Measurements from ENCODE around the gene PSEN2. TPM values are rescaled to one million over a fixed set of nuclear protein-coding genes. Genes with fewer than 3 reads are reported as not detected.
A peak's percentile ranks its signal among the peaks of the same experiment; 100 is the strongest.

Gene PSEN2
- total and polyA plus RNA-seq, 10 donors, result 6.3 to 57.0 (median 29.3) TPM

DNA sequence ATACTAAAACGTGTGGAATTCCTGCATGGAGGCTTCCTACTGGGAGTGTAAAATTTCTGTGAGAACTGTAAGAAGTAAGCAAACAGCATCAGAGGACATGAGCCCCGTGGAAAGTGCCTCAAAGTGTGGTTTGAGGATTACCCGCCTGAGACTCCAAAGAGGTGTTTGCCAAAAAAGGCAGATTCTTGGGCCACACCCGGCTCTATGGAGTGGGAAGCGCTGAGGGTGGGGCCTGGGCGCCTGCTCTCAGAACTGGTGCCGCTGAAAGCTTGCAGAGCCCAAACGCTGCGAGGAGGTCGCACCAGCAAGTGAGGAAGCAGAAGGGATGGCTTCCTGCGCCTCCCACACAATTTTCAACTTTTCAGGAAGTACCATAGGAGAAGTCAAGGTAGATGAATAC, 43.0 kb upstream of the PSEN2 start:
- peaks cover 5 to 22% (median 17%) of the 10 kb centered on the region in 6 donors for H3K4me1 ChIP-seq
- H3K4me3 ChIP-seq, result no peak overlapping the region
- DNase-seq, result no peak
- intact Hi-C loops (cut with DNase I; ENCODE audit: low total_unique reads), result loop anchor here (5.0 kb wide), 2 partner anchors 95 to 195 kb away; no protein-coding TSS in a partner anchor
- 38 to 55% (median 45%) methylated on average over 11 of the region's 11 CpGs for WGBS, 5 donors
- H3K9me3 ChIP-seq, result no peaks in the 10 kb centered on the region
- no peaks in the 10 kb centered on the region for H3K27me3 ChIP-seq (replicated peaks in 1 of 7)
- no peaks in the 10 kb centered on the region for H3K36me3 ChIP-seq
- TF ChIP-seq, protein P1, sequence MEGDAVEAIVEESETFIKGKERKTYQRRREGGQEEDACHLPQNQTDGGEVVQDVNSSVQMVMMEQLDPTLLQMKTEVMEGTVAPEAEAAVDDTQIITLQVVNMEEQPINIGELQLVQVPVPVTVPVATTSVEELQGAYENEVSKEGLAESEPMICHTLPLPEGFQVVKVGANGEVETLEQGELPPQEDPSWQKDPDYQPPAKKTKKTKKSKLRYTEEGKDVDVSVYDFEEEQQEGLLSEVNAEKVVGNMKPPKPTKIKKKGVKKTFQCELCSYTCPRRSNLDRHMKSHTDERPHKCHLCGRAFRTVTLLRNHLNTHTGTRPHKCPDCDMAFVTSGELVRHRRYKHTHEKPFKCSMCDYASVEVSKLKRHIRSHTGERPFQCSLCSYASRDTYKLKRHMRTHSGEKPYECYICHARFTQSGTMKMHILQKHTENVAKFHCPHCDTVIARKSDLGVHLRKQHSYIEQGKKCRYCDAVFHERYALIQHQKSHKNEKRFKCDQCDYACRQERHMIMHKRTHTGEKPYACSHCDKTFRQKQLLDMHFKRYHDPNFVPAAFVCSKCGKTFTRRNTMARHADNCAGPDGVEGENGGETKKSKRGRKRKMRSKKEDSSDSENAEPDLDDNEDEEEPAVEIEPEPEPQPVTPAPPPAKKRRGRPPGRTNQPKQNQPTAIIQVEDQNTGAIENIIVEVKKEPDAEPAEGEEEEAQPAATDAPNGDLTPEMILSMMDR (IDR thresholded peaks at IDR 0.05 in 8 of 11, conservative IDR thresholded peaks at IDR 0.05 in 3 of 11), result no peak
- TF ChIP-seq POLR2A (IDR thresholded peaks at IDR 0.05) (no peak), POLR2AphosphoS5 (IDR thresholded peaks at IDR 0.05) (no peak)
- peak overlapping the region; percentile 57 to 83 (median 78) for H3K27ac ChIP-seq

DNA sequence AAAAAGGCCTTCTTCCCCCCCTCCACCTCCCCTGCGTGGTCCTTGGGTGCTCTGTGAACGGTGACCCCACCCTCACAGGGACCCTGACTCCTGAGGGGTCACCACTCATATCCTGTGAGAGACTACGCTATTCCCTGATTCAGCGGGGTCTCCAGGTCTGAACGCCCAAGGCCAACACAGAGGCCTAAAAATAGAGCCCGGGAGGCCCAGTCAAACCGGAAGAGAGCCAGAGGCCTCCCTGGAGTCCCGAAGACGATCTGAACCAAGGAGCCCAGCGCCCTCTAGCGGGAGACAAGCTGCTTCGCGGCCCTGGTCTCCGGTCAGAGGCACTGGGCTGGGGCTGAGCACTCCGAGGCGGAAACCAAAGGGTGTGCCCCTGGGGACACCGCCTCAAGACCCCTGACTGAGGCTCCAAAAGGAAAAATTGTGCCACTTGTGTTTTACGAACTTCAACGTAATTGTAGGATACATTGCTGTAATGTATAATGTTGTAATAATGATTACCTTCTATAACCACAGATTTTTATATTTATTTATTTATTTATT, 42.4 kb upstream of the PSEN2 start:
- TF ChIP-seq, protein P1 (IDR thresholded peaks at IDR 0.05 in 8 of 11, conservative IDR thresholded peaks at IDR 0.05 in 3 of 11), result peak; percentile 91 to 98 (median 96)
- TF ChIP-seq POLR2AphosphoS5 (IDR thresholded peaks at IDR 0.05), result peak; percentile 72 to 79 (median 77)
- TF ChIP-seq POLR2A (IDR thresholded peaks at IDR 0.05), result no peak

DNA sequence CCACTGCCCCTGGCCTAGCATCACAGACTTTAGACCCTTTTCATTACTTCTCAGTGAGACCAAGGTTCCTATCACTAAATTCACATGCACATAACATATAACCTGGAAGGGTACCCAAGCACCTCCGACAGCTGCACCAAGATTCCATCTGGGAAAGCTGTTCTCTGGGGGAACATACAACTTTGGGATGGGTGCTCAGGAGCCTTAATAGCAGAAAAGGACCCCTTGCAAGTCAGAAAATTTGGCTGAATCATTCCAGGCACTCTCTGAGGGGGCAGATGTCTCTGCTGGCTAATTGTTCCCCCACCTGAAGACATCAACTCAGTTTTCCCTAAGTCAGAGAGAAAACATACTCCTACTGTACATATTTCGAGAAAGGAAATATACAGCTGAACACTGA, 41.3 kb upstream of the PSEN2 start:
- H3K27me3 ChIP-seq (replicated peaks in 1 of 7), result no peaks in the 10 kb centered on the region
- peak overlapping the region in 2 of 8 donors; percentile 77 to 78 for H3K27ac ChIP-seq
- intact Hi-C loops (cut with DNase I; ENCODE audit: low total_unique reads), result loop anchor here (5.0 kb wide), 2 partner anchors 97 to 197 kb away; no protein-coding TSS in a partner anchor
- no peak for TF ChIP-seq POLR2AphosphoS5 (IDR thresholded peaks at IDR 0.05)
- TF ChIP-seq POLR2A (IDR thresholded peaks at IDR 0.05), result no peak
- TF ChIP-seq, protein P1 (IDR thresholded peaks at IDR 0.05 in 8 of 11, conservative IDR thresholded peaks at IDR 0.05 in 3 of 11), result no peak
- H3K36me3 ChIP-seq, result no peaks in the 10 kb centered on the region
- 90 to 97% (median 93%) methylated on average over 2 of the region's 2 CpGs for WGBS, 5 donors
- DNase-seq, result no peak
- H3K4me3 ChIP-seq, result no peak overlapping the region
- peaks cover 5 to 22% (median 17%) of the 10 kb centered on the region in 6 donors for H3K4me1 ChIP-seq
- peaks cover 0 to 9% (median 0%) of the 10 kb centered on the region in 8 donors for H3K9me3 ChIP-seq

More for the DNA sequence above, 42.4 kb upstream of the PSEN2 start:
- peaks cover 0 to under 1% (median 0%) of the 10 kb centered on the region in 8 donors for H3K9me3 ChIP-seq
- peak; percentile 99 for DNase-seq
- peak overlapping the region; percentile 57 to 83 (median 78) for H3K27ac ChIP-seq
- H3K4me1 ChIP-seq, result peaks cover 5 to 22% (median 17%) of the 10 kb centered on the region in 6 donors
- H3K36me3 ChIP-seq, result no peaks in the 10 kb centered on the region
- H3K27me3 ChIP-seq (replicated peaks in 1 of 7), result no peaks in the 10 kb centered on the region
- H3K4me3 ChIP-seq, result peak overlapping the region in 2 of 8 donors; percentile 8 to 22
- intact Hi-C loops (cut with DNase I; ENCODE audit: low total_unique reads), result loop anchor here (5.0 kb wide), 2 partner anchors 96 to 196 kb away; no protein-coding TSS in a partner anchor
- WGBS, 5 donors, result 1 to 4% (median 2%) methylated on average over 15 to 19 of the region's 19 CpGs

DNA sequence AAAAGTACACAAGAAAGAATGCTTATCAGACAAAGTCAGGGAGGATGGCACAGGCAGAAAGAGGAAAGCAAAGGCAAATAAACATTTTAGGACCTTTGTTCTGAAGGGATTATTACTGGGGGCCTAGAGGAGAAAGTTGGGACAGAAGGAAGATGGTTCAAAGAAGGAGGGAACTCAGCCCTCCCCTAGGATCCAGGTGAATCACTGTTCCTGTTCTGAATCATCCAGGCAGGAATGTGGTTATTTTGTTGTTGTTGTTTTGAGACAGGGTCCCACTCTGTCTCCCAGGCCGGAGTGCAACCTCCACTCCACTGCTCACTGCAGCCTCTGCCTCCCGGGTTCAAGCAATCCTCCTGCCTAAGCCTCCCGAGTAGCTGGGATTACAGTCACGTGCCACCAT, 38.5 kb upstream of the PSEN2 start:
- no peaks in the 10 kb centered on the region for H3K27me3 ChIP-seq (replicated peaks in 1 of 7)
- intact Hi-C loops (cut with DNase I; ENCODE audit: low total_unique reads), result no loop called here
- TF ChIP-seq POLR2AphosphoS5 (IDR thresholded peaks at IDR 0.05) (no peak), POLR2A (IDR thresholded peaks at IDR 0.05) (no peak)
- no peak for DNase-seq
- WGBS, 5 donors, result 89 to 98% (median 95%) methylated on average over 4 of the region's 4 CpGs
- H3K36me3 ChIP-seq, result no peaks in the 10 kb centered on the region
- H3K4me3 ChIP-seq, result no peak overlapping the region
- H3K27ac ChIP-seq, result no peak overlapping the region
- peaks cover 5 to 19% (median 17%) of the 10 kb centered on the region in 6 donors for H3K4me1 ChIP-seq
- H3K9me3 ChIP-seq, result peaks cover 0 to 11% (median 0%) of the 10 kb centered on the region in 8 donors

Measured in spleen (tissue), 11 donors.